GM21423 (cell line): ENCODE data around the gene CAPN5.

Experiments
- ATAC-seq: cut with Tn5 transposase; IDR thresholded peaks from one replicate; pipeline ENCODE4 v1.9.1; 2021; ENCODE audit warnings: mild to moderate bottlenecking, moderate library complexity; ENCODE audit not compliant: unreplicated experiment

The CAPN5 gene

GRCh38 chr11:77063861-77064260, 2.9 kb upstream of the CAPN5 start:
- no peak for ATAC-seq

- no peak for ATAC-seq
These were observed 2.0 kb upstream of the CAPN5 start for GRCh38 chr11:77064648-77065217.

GRCh38 chr11:77065878-77066228, 918 bp upstream of the CAPN5 start:
- ATAC-seq: no peak

GRCh38 chr11:77067861-77068443, 1.2 kb downstream of the CAPN5 start:
- no peak for ATAC-seq

GRCh38 chr11:77068457-77069335, 1.9 kb downstream of the CAPN5 start:
- ATAC-seq: no peak

- ATAC-seq: no peak
These were observed 2.7 kb downstream of the CAPN5 start for GRCh38 chr11:77069336-77069968.

- ATAC-seq: no peak
These were observed 3.3 kb downstream of the CAPN5 start for GRCh38 chr11:77069969-77070582.

- no peak for ATAC-seq
These were observed 4.3 kb downstream of the CAPN5 start for GRCh38 chr11:77071077-77071476.

- ATAC-seq: no peak
These were observed 5.2 kb downstream of the CAPN5 start for GRCh38 chr11:77071671-77072605.

GRCh38 chr11:77072851-77073327, 6.1 kb downstream of the CAPN5 start:
- ATAC-seq: no peak

GRCh38 chr11:77073328-77074001, 6.7 kb downstream of the CAPN5 start:
- ATAC-seq: no peak

GRCh38 chr11:77074205-77074604, 7.4 kb downstream of the CAPN5 start:
- ATAC-seq: no peak

- ATAC-seq: no peak
These were observed 8.0 kb downstream of the CAPN5 start for GRCh38 chr11:77074626-77075221.

- ATAC-seq: no peak
These were observed 8.7 kb downstream of the CAPN5 start for GRCh38 chr11:77075425-77075905.

- no peak for ATAC-seq
These were observed 12.9 kb downstream of the CAPN5 start for GRCh38 chr11:77079666-77080065.

GRCh38 chr11:77080643-77081210, 14.0 kb downstream of the CAPN5 start:
- no peak for ATAC-seq

- no peak for ATAC-seq
These were observed 14.6 kb downstream of the CAPN5 start for GRCh38 chr11:77081381-77081851.
